MM.1S (cell line): ENCODE results near the gene GLRA1.

Experiments used
- DNase-seq: peaks from one replicate; pipeline ENCODE4 v3.0.0-alpha.2; 2015
- H2AFZ ChIP-seq: fragments of 300-600 bp; sonication (generic); 2 replicates; pipeline ENCODE4 v1.6.0; 2016; ENCODE audit warnings: antibody characterized with exemption, low read length
- H3F3A ChIP-seq: fragments of 300-600 bp; sonication (generic); 2 replicates; pipeline ENCODE4 v1.6.1; 2016; ENCODE audit warnings: mild to moderate bottlenecking, antibody characterized with exemption, low read length, moderate library complexity, mixed read lengths; ENCODE audit not compliant: insufficient read depth
- H3K27ac ChIP-seq: fragments of 300-600 bp; sonication (generic); 2 replicates; pipeline ENCODE4 v1.5.1; 2016; ENCODE audit warnings: mild to moderate bottlenecking, low read length
- H3K27me3 ChIP-seq: fragments of 300-600 bp; sonication (generic); replicated peaks from 2 replicates; pipeline ENCODE4 v1.6.0; 2016; ENCODE audit warnings: low read length; ENCODE audit not compliant: insufficient read depth
- H3K36me3 ChIP-seq: fragments of 300-600 bp; sonication (generic); replicated peaks from 2 replicates; pipeline ENCODE4 v1.6.1; 2016; ENCODE audit warnings: mild to moderate bottlenecking, low read length, mixed read lengths; ENCODE audit not compliant: insufficient read depth
- H3K4me1 ChIP-seq: fragments of 300-600 bp; sonication (generic); 2 replicates; pipeline ENCODE4 v1.6.1; 2016; ENCODE audit warnings: low read length, mixed read lengths
- H3K4me2 ChIP-seq: fragments of 300-600 bp; sonication (generic); 2 replicates; pipeline ENCODE4 v1.6.0; 2016; ENCODE audit warnings: low read depth, low read length
- H3K4me3 ChIP-seq: fragments of 300-600 bp; sonication (generic); 2 replicates; pipeline ENCODE4 v1.5.1; 2016; ENCODE audit warnings: low read length, mixed read lengths
- H3K79me2 ChIP-seq: fragments of 300-600 bp; sonication (generic); 2 replicates; pipeline ENCODE4 v1.6.1; 2016; ENCODE audit warnings: mixed run types, low read length, mixed read lengths
- H3K9ac ChIP-seq: fragments of 300-600 bp; sonication (generic); 2 replicates; pipeline ENCODE4 v1.6.1; 2016; ENCODE audit warnings: low read length, mixed read lengths
- H3K9me2 ChIP-seq: fragments of 300-600 bp; sonication (generic); replicated peaks from 2 replicates; pipeline ENCODE4 v1.6.1; 2016; ENCODE audit warnings: mild to moderate bottlenecking, low read length, mixed read lengths; ENCODE audit not compliant: insufficient read depth
- H3K9me3 ChIP-seq: fragments of 300-600 bp; sonication (generic); replicated peaks from 2 replicates; pipeline ENCODE4 v1.6.1; 2016; ENCODE audit warnings: mild to moderate bottlenecking, low read length, mixed read lengths; ENCODE audit not compliant: insufficient read depth
- H4K20me1 ChIP-seq: fragments of 300-600 bp; sonication (generic); 2 replicates; pipeline ENCODE4 v1.6.1; 2016; ENCODE audit warnings: mild to moderate bottlenecking, low read length, moderate library complexity, mixed read lengths; ENCODE audit not compliant: insufficient read depth
- CTCF ChIP-seq: fragments of 300-600 bp; sonication (generic); IDR thresholded peaks from 2 replicates; pipeline ENCODE4 v1.5.1; 2016; ENCODE audit warnings: antibody characterized with exemption, low read length, mixed read lengths
- EZH2 ChIP-seq: fragments of 300-600 bp; sonication (generic); optimal IDR thresholded peaks from 2 replicates; pipeline ENCODE3; 2017; ENCODE audit warnings: low read depth, mild to moderate bottlenecking, antibody characterized with exemption, low read length, mixed read lengths
- EZH2phosphoT487 ChIP-seq: fragments of 300-600 bp; sonication (generic); IDR thresholded peaks from 2 replicates; pipeline ENCODE4 v1.6.1; 2018; ENCODE audit warnings: antibody characterized with exemption, low read length

GLRA1 gene

GRCh38 chr5:151899399-151899798, 25.3 kb downstream of the GLRA1 start:
- Histone ChIP-seq H3F3A (no peaks in the 10 kb centered on the region), H3K27ac (no peak overlapping the region), H3K4me3 (no peak overlapping the region), H3K9me2 (no peaks in the 10 kb centered on the region), H4K20me1 (no peaks in the 10 kb centered on the region), H3K4me2 (no peak overlapping the region), H2AFZ (no peak overlapping the region), H3K9me3 (no peaks in the 10 kb centered on the region), H3K36me3 (no peaks in the 10 kb centered on the region), H3K9ac (no peak overlapping the region), H3K79me2 (no peaks in the 10 kb centered on the region), H3K4me1 (no peaks in the 10 kb centered on the region), H3K27me3 (no peaks in the 10 kb centered on the region)
- no peak for TF ChIP-seq EZH2phosphoT487
- no peak for TF ChIP-seq EZH2
- TF ChIP-seq CTCF: no peak
- DNase-seq: no peak

- no peaks in the 10 kb centered on the region for H3K79me2 ChIP-seq
- H3K27ac ChIP-seq: no peak overlapping the region
- no peak overlapping the region for H3K4me3 ChIP-seq
- no peak overlapping the region for H3K4me2 ChIP-seq
- no peaks in the 10 kb centered on the region for H3K9me3 ChIP-seq
- H3F3A ChIP-seq: no peaks in the 10 kb centered on the region
- no peak for TF ChIP-seq EZH2
- TF ChIP-seq EZH2phosphoT487: no peak
- TF ChIP-seq CTCF: no peak
- no peak overlapping the region for H2AFZ ChIP-seq
- no peaks in the 10 kb centered on the region for H3K27me3 ChIP-seq
- H3K4me1 ChIP-seq: no peaks in the 10 kb centered on the region
- H3K9ac ChIP-seq: no peak overlapping the region
- no peaks in the 10 kb centered on the region for H3K9me2 ChIP-seq
- no peaks in the 10 kb centered on the region for H3K36me3 ChIP-seq
- DNase-seq: no peak
- no peaks in the 10 kb centered on the region for H4K20me1 ChIP-seq
Observed at GRCh38 chr5:151897896-151898295, 26.8 kb downstream of the GLRA1 start.

- Histone ChIP-seq H3F3A (no peaks in the 10 kb centered on the region), H3K4me1 (no peaks in the 10 kb centered on the region), H3K27me3 (no peaks in the 10 kb centered on the region), H3K9me3 (no peaks in the 10 kb centered on the region), H3K9me2 (no peaks in the 10 kb centered on the region), H3K4me3 (no peak overlapping the region), H3K4me2 (no peak overlapping the region), H3K9ac (no peak overlapping the region), H3K36me3 (no peaks in the 10 kb centered on the region), H3K79me2 (no peaks in the 10 kb centered on the region), H3K27ac (no peak overlapping the region), H2AFZ (no peak overlapping the region), H4K20me1 (no peaks in the 10 kb centered on the region)
- DNase-seq: no peak
- TF ChIP-seq CTCF (no peak), EZH2phosphoT487 (no peak), EZH2 (no peak)
Observed at GRCh38 chr5:151897020-151897552, 27.6 kb downstream of the GLRA1 start.
